ENCODE results near the gene CELF4.

GRCh38 chr18:37258819-37259218 lies 306.8 kb downstream of the CELF4 start:
- TF ChIP-seq POLR2A (IDR thresholded peaks at IDR 0.05; ENCODE audit: low read depth, low read length) (no peak), POLR2AphosphoS5 (IDR thresholded peaks at IDR 0.05; ENCODE audit: low read depth, low read length) (no peak), TAF1 (IDR thresholded peaks at IDR 0.05; ENCODE audit: borderline replicate concordance, low read depth, low read length) (no peak)

Data from GM12892 (cell line).